MM.1S (cell line): ENCODE results near the gene ARPC5.

Experiments used
- EZH2 ChIP-seq: fragments of 300-600 bp; sonication (generic); optimal IDR thresholded peaks from 2 replicates; pipeline ENCODE3; 2017; ENCODE audit warnings: low read depth, mild to moderate bottlenecking, antibody characterized with exemption, low read length, mixed read lengths
- TF ChIP-seq, protein P1 (sequence below): fragments of 300-600 bp; sonication (generic); IDR thresholded peaks from 2 replicates; pipeline ENCODE4 v1.5.1; 2016; ENCODE audit warnings: antibody characterized with exemption, low read length, mixed read lengths

GRCh38 chr1:183590244-183591191, 45.1 kb downstream of the ARPC5 start, which contains the start of gene NCF2:
- no peak for TF ChIP-seq EZH2
- TF ChIP-seq, protein P1, sequence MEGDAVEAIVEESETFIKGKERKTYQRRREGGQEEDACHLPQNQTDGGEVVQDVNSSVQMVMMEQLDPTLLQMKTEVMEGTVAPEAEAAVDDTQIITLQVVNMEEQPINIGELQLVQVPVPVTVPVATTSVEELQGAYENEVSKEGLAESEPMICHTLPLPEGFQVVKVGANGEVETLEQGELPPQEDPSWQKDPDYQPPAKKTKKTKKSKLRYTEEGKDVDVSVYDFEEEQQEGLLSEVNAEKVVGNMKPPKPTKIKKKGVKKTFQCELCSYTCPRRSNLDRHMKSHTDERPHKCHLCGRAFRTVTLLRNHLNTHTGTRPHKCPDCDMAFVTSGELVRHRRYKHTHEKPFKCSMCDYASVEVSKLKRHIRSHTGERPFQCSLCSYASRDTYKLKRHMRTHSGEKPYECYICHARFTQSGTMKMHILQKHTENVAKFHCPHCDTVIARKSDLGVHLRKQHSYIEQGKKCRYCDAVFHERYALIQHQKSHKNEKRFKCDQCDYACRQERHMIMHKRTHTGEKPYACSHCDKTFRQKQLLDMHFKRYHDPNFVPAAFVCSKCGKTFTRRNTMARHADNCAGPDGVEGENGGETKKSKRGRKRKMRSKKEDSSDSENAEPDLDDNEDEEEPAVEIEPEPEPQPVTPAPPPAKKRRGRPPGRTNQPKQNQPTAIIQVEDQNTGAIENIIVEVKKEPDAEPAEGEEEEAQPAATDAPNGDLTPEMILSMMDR: peak; percentile 9; the same call in 1 of the 2 replicates
